ENCODE results near the gene KIF17.

The KIF17 gene

GRCh38 chr1:20666804-20667203 lies 51.0 kb downstream of the KIF17 start:
- no peak overlapping the region for H3K4me3 ChIP-seq
- H3K27ac ChIP-seq, result no peak overlapping the region

GRCh38 chr1:20666146-20666545 lies 51.7 kb downstream of the KIF17 start:
- peak overlapping the region in 1 of 21 experiments; percentile 25 for H3K27ac ChIP-seq
- no peak overlapping the region for H3K4me3 ChIP-seq

- H3K4me3 ChIP-seq, result no peak overlapping the region
- peak overlapping the region in 1 of 21 experiments; percentile 25 for H3K27ac ChIP-seq
Observed at GRCh38 chr1:20665726-20666125, 52.1 kb downstream of the KIF17 start.

- H3K27ac ChIP-seq, result no peak overlapping the region
- no peak overlapping the region for H3K4me3 ChIP-seq
Observed at GRCh38 chr1:20663969-20664715, 53.7 kb downstream of the KIF17 start.

- Histone ChIP-seq H3K4me3 (no peak overlapping the region), H3K27ac (no peak overlapping the region)
Observed at GRCh38 chr1:20663365-20663764, 54.4 kb downstream of the KIF17 start.

- peak overlapping the region in 20 of 21 experiments; percentile 62 to 91 (median 82) for H3K27ac ChIP-seq
- peak overlapping the region; percentile 58 to 99 (median 91) for H3K4me3 ChIP-seq
Observed at GRCh38 chr1:20662110-20662475, 55.7 kb downstream of the KIF17 start.

- peak within 1 kb of the TSS; percentile 37 to 91 (median 82) for H3K27ac ChIP-seq
Observed at GRCh38 chr1:20661207-20662109, 56.3 kb downstream of the KIF17 start, which contains the start of gene DDOST. Gene DDOST, minus strand, starts transcription at chr1:20661369. Its CDS starts 19 bp downstream, at chr1:20661350.

GRCh38 chr1:20660847-20661206 lies 57.0 kb downstream of the KIF17 start:
- Histone ChIP-seq H3K4me3 (peak overlapping the region; percentile 58 to 99 (median 91)), H3K27ac (peak overlapping the region; percentile 10 to 91 (median 80))

More at GRCh38 chr1:20661207-20662109, 56.3 kb downstream of the KIF17 start, which contains the start of gene DDOST:
- peak within 1 kb of the TSS; percentile 58 to 99 (median 91) for H3K4me3 ChIP-seq

- H3K27ac ChIP-seq, result peak overlapping the region in 16 of 21 experiments; percentile 63 to 91 (median 82)
- H3K4me3 ChIP-seq, result peak overlapping the region; percentile 58 to 99 (median 91)
Observed at GRCh38 chr1:20660363-20660762, 57.4 kb downstream of the KIF17 start.

GRCh38 chr1:20658166-20658915 lies 59.5 kb downstream of the KIF17 start:
- no peak overlapping the region for H3K4me3 ChIP-seq
- no peak overlapping the region for H3K27ac ChIP-seq

GRCh38 chr1:20657024-20657423 lies 60.8 kb downstream of the KIF17 start:
- H3K27ac ChIP-seq, result no peak overlapping the region
- H3K4me3 ChIP-seq, result no peak overlapping the region

GRCh38 chr1:20654104-20654690 lies 63.6 kb downstream of the KIF17 start:
- H3K27ac ChIP-seq, result no peak overlapping the region
- H3K4me3 ChIP-seq, result no peak overlapping the region

- no peak overlapping the region for H3K27ac ChIP-seq
- no peak overlapping the region for H3K4me3 ChIP-seq
Observed at GRCh38 chr1:20652300-20652699, 65.5 kb downstream of the KIF17 start.

- H3K27ac ChIP-seq, result no peak overlapping the region
- no peak overlapping the region for H3K4me3 ChIP-seq
Observed at GRCh38 chr1:20648946-20649345, 68.9 kb downstream of the KIF17 start.

GRCh38 chr1:20648438-20648837 lies 69.4 kb downstream of the KIF17 start:
- H3K27ac ChIP-seq, result no peak overlapping the region

GRCh38 chr1:20645414-20645813 lies 72.4 kb downstream of the KIF17 start:
- Histone ChIP-seq H3K27ac (no peak overlapping the region), H3K4me3 (no peak overlapping the region)

More at GRCh38 chr1:20648438-20648837, 69.4 kb downstream of the KIF17 start:
- no peak overlapping the region for H3K4me3 ChIP-seq

GRCh38 chr1:20644416-20644815 lies 73.4 kb downstream of the KIF17 start:
- H3K4me3 ChIP-seq, result no peak overlapping the region
- H3K27ac ChIP-seq, result no peak overlapping the region

- Histone ChIP-seq H3K27ac (no peak overlapping the region), H3K4me3 (no peak overlapping the region)
Observed at GRCh38 chr1:20643080-20643479, 74.7 kb downstream of the KIF17 start.

GRCh38 chr1:20641975-20642374 lies 75.8 kb downstream of the KIF17 start:
- H3K4me3 ChIP-seq, result no peak overlapping the region
- no peak overlapping the region for H3K27ac ChIP-seq

Data from skin epidermis (tissue), 12 donors.